Activated CD8-positive, alpha-beta memory T cell treated with anti-CD3 and anti-CD28 coated beads, Interleukin-2, amount 50 U/mL, for 24 hours (primary cell): ENCODE results near the gene SRP14.

Source experiments
- DNase-seq: peaks from one replicate; pipeline ENCODE4 v3.0.0-alpha.2; 2020; ENCODE audit errors: extremely low read depth

The SRP14 gene

GRCh38 chr15:40067921-40068624 lies 29.1 kb upstream of the SRP14 start:
- DNase-seq: no peak

- no peak for DNase-seq
Observed at GRCh38 chr15:40066589-40066988, 27.6 kb upstream of the SRP14 start.

GRCh38 chr15:40065166-40065565 lies 26.2 kb upstream of the SRP14 start:
- no peak for DNase-seq

GRCh38 chr15:40064231-40064894 lies 25.4 kb upstream of the SRP14 start:
- no peak for DNase-seq

GRCh38 chr15:40063563-40064011 lies 24.6 kb upstream of the SRP14 start:
- DNase-seq: no peak

- DNase-seq: no peak
Observed at GRCh38 chr15:40062816-40063562, 24.0 kb upstream of the SRP14 start.

GRCh38 chr15:40061212-40061901 lies 22.4 kb upstream of the SRP14 start:
- DNase-seq: no peak

GRCh38 chr15:40060236-40060961 lies 21.4 kb upstream of the SRP14 start:
- DNase-seq: no peak

- DNase-seq: no peak
Observed at GRCh38 chr15:40059821-40060220, 20.8 kb upstream of the SRP14 start.

GRCh38 chr15:40058476-40059140 lies 19.6 kb upstream of the SRP14 start:
- DNase-seq: no peak

GRCh38 chr15:40055576-40056293 lies 16.8 kb upstream of the SRP14 start:
- no peak for DNase-seq

GRCh38 chr15:40054855-40055575 lies 16.0 kb upstream of the SRP14 start:
- DNase-seq: no peak

- no peak for DNase-seq
Observed at GRCh38 chr15:40054605-40054854, 15.5 kb upstream of the SRP14 start.

- DNase-seq: no peak
Observed at GRCh38 chr15:40053831-40054604, 15.0 kb upstream of the SRP14 start.

GRCh38 chr15:40053079-40053830 lies 14.3 kb upstream of the SRP14 start:
- DNase-seq: no peak

- no peak for DNase-seq
Observed at GRCh38 chr15:40052604-40053003, 13.6 kb upstream of the SRP14 start.

GRCh38 chr15:40051616-40052415 lies 12.8 kb upstream of the SRP14 start:
- DNase-seq: no peak
